Heart left ventricle (tissue), 16 donors: ENCODE data around the gene NUDCD3. TPM values are rescaled to one million over a fixed set of nuclear protein-coding genes. Genes with fewer than 3 reads are reported as not detected.

Source experiments
- ATAC-seq, 4 donors: fragments of 200-7000 bp; cut with Tn5 transposase; one replicate each; pipeline ENCODE4 v1.9.1; 2020 to 2022; ENCODE audit warnings: moderate library complexity in 4 of 4, mild to moderate bottlenecking in 3 of 4, moderate number of reproducible peaks in 1 of 4
- DNase-seq, 5 donors: peaks; one replicate each; pipeline ENCODE4 v3.0.0-alpha.2; 2020
- H3K27ac ChIP-seq, 12 donors: fragments of 200-600 bp; sonication (generic) in 4 of 12; one replicate each; pipeline versions ENCODE4 v1.5.0 to v1.8.0; 2016 to 2022; ENCODE audit warnings: mild to moderate bottlenecking in 2 of 12
- H3K27me3 ChIP-seq, 9 donors: fragments of 200-600 bp; sonication (generic) in 2 of 9; one replicate each; pipeline versions ENCODE4 v1.5.1 to v1.8.0; 2016 to 2022; ENCODE audit warnings: mild to moderate bottlenecking in 3 of 9
- H3K36me3 ChIP-seq, 9 donors: fragments of 200-600 bp; sonication (generic) in 2 of 9; one replicate each; pipeline versions ENCODE4 v1.5.0 to v1.8.0; 2018 to 2022; ENCODE audit warnings: mild to moderate bottlenecking in 2 of 9
- H3K4me1 ChIP-seq, 12 donors: fragments of 200-600 bp; sonication (generic) in 4 of 12; one replicate each; pipeline versions ENCODE4 v1.5.0 to v1.8.0; 2016 to 2022; ENCODE audit warnings: mild to moderate bottlenecking in 3 of 12
- H3K4me3 ChIP-seq, 12 donors: fragments of 200-600 bp; sonication (generic) in 4 of 12; one replicate each; pipeline versions ENCODE4 v1.5.0 to v1.8.0; 2017 to 2022; ENCODE audit warnings: mild to moderate bottlenecking in 9 of 12, moderate library complexity in 4 of 12
- H3K9me3 ChIP-seq, 12 donors: fragments of 200-600 bp; sonication (generic) in 4 of 12; one replicate each; pipeline versions ENCODE4 v1.5.0 to v1.8.0; 2016 to 2022; ENCODE audit warnings: mild to moderate bottlenecking in 1 of 12
- POLR2A ChIP-seq, 2 donors: fragments of 450-650 bp; IDR thresholded peaks; one replicate each; pipeline ENCODE4 v1.6.1; 2017; ENCODE audit warnings: antibody characterized with exemption in 2 of 2, mild to moderate bottlenecking in 2 of 2, moderate library complexity in 2 of 2
- WGBS, 4 donors: extraction: QIAGEN DNeasy Blood & Tissue Kit in 2 of 4; methylation state at CpG; one replicate each; pipeline versions ENCODE4 v1.1.5 to v1.1.7; 2013 to 2018; 5-methylcytosine and 5-hydroxymethylcytosine counted together
- intact Hi-C, 10 donors: fragments of 100-400 bp; cut with DNase I; formaldehyde crosslinking; loops; one replicate each; pipeline versions ENCODE4 v1.11.1 to v1.14.2; 2022
- polyA plus RNA-seq, 2 donors: library from polyadenylated mRNA; stranded (reverse); fragments of 200-250 nt; gene quantifications; one replicate each; pipeline ENCODE4 v1.2.3, GENCODE V29; 2013
- total RNA-seq, 9 donors: library from RNA; depleted of rRNA in 2 of 9; stranded (reverse); fragments of >200 nt in 2 of 9; fragmentation: NEBNext Ultra II Directional in 3 of 9; extraction: Animal tissue kit (Norgen Biotek cat#: 25700) in 3 of 9; gene quantifications; one replicate each; pipeline versions ENCODE4 v1.1.0 to v1.2.4, GENCODE V29; 2016 to 2023
- TF ChIP-seq, protein P1 (sequence below), 12 donors: fragments of 200-600 bp; sonication (generic) in 4 of 12; IDR thresholded peaks; one replicate each; pipeline versions ENCODE4 v1.5.0 to v1.8.0; 2018 to 2022; ENCODE audit warnings: antibody characterized with exemption in 12 of 12, mild to moderate bottlenecking in 5 of 12
- donor health status: ischemic (EF 13 %, LVEDD 7.1; RV severe dilation, severe dysfunction).
- donor health status: healthy with polysubstance abuse.
- donor health status: DM: no; HTN: yes; CAD: no.
- donor health status: DM: no; HTN: no; CAD: no.
- donor health status: ischemic (EF 25% LVEDD 6.9; RV normal size, moderate dysfunction).
- donor health status: ischemic (EF 25% LVEDD 5.7; RV mildly dilated, moderate dysfunction).
- donor health status: healthy.
- donor health status: DM: yes; HTN: yes; CAD: no.
- donor health status: ischemic (EF 35%, LVEDD 5.7; RV mildly dilated, moderate dysfunction).
- donor health status: nonischemic (EF 11% LVEDD 7.7; RV severe dilation, severe dysfunction).
- donor health status: DM: yes; HTN: yes; CAD: no.
- donor health status: PGD.
- donor health status: ischemic (EF 29% LVEDD 5.4; RV normal size, mild dysfunction).
- donor health status: nonischemic (EF 23%, LVEDD 6.1; RV moderate dilation, normal function).

NUDCD3 gene
- total and polyA plus RNA-seq, 11 donors: 16.7 to 133 (median 91.5) TPM

DNA sequence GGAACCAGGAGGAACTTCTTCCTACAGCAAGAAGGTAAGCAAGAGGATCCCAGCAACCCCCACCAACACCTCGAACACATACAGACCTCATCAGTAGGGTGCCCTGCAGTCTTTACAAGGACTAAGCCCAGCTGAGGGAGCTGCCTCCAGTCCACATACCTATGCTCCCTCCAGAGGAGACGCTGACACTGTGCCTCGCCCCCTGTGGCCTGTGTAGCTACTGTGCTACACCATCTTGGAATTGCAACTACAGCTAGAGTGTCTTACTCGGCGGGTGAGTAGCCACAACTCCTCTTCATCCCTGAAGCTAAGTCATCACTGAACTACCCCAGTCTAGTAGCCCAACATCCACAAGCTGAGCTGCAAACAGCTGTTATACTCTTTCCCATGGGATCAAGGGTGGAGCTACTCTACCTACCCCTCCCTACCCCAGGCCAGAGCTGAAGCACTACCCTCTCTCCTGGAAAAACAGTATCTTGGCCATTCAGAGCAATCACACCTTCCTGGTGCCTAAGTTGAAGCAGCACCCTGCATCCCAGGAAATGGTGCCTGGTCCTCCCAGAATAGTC lies 122.9 kb downstream of the NUDCD3 start:
- no peaks in the 10 kb centered on the region for H3K36me3 ChIP-seq
- no peaks in the 10 kb centered on the region for H3K27me3 ChIP-seq
- ATAC-seq (no peak), DNase-seq (no peak)
- H3K9me3 ChIP-seq: peaks cover 0 to 11% (median 0%) of the 10 kb centered on the region in 12 donors
- no peak overlapping the region for H3K4me3 ChIP-seq
- intact Hi-C loops: loop anchor here in 2 of 10 donors (10.0 kb wide), 1 partner anchor 197 kb away; no protein-coding TSS in a partner anchor
- WGBS, 4 donors: 70 to 86% (median 85%) methylated on average over 5 of the region's 5 CpGs
- no peak overlapping the region for H3K27ac ChIP-seq
- H3K4me1 ChIP-seq: no peaks in the 10 kb centered on the region
- TF ChIP-seq POLR2A (IDR thresholded peaks at IDR 0.05): no peak
- TF ChIP-seq, protein P1, sequence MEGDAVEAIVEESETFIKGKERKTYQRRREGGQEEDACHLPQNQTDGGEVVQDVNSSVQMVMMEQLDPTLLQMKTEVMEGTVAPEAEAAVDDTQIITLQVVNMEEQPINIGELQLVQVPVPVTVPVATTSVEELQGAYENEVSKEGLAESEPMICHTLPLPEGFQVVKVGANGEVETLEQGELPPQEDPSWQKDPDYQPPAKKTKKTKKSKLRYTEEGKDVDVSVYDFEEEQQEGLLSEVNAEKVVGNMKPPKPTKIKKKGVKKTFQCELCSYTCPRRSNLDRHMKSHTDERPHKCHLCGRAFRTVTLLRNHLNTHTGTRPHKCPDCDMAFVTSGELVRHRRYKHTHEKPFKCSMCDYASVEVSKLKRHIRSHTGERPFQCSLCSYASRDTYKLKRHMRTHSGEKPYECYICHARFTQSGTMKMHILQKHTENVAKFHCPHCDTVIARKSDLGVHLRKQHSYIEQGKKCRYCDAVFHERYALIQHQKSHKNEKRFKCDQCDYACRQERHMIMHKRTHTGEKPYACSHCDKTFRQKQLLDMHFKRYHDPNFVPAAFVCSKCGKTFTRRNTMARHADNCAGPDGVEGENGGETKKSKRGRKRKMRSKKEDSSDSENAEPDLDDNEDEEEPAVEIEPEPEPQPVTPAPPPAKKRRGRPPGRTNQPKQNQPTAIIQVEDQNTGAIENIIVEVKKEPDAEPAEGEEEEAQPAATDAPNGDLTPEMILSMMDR (IDR thresholded peaks at IDR 0.05): no peak

DNA sequence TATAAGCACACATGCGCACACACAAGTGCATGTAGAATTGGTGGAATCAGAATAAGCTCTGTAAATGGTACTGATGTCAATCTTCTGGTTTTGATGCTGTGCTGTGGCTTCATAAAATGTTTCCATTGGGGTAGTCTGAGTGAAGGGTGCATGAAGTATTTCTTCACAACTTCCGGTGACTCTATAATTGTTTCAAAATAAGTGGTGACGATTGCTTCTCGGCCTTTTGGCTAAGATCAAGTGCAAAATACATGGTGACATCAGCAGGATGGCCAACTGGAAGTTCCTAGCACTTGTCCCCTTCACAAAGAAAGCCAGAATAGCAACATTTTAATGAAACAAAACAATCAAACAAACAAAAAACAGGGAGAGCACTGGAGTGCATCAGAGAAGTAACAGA lies 123.5 kb downstream of the NUDCD3 start:
- DNase-seq: no peak
- intact Hi-C loops: loop anchor here in 2 of 10 donors (10.0 kb wide), 1 partner anchor 198 kb away; no protein-coding TSS in a partner anchor
- Histone ChIP-seq H3K9me3 (peaks cover 0 to 11% (median 0%) of the 10 kb centered on the region in 12 donors), H3K27ac (no peak overlapping the region), H3K4me1 (no peaks in the 10 kb centered on the region), H3K27me3 (no peaks in the 10 kb centered on the region), H3K4me3 (no peak overlapping the region), H3K36me3 (no peaks in the 10 kb centered on the region)
- no peak for TF ChIP-seq POLR2A (IDR thresholded peaks at IDR 0.05)
- TF ChIP-seq, protein P1 (IDR thresholded peaks at IDR 0.05): no peak
- no peak for ATAC-seq
- 85 to 96% (median 94%) methylated on average over 4 of the region's 4 CpGs for WGBS, 4 donors

DNA sequence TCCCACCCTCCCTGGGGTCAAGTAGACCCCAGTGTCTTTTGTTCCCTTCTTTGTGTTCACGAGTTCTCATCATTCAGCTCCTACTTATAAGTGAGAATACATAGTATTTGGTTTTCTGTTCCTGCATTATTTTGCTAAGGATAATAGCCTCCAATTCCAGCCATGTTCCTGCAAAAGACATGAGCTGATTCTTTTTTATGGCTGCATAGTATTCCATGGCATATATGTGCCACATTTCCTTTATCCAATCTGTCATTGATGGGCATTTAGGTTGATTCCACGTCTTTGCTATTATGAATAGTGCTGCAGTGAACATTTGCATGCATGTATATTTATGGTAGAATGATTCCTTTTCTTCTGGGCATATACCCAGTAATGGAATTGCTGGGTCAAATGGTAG lies 136.8 kb downstream of the NUDCD3 start:
- Histone ChIP-seq H3K9me3 (peaks cover 0 to 35% (median 0%) of the 10 kb centered on the region in 12 donors), H3K36me3 (no peaks in the 10 kb centered on the region), H3K4me3 (no peak overlapping the region), H3K4me1 (peaks cover 0 to 7% (median 0%) of the 10 kb centered on the region in 12 donors), H3K27me3 (peaks cover 0 to 6% (median 0%) of the 10 kb centered on the region in 9 donors), H3K27ac (no peak overlapping the region)
- DNase-seq (no peak), ATAC-seq (no peak)
- TF ChIP-seq, protein P1 (IDR thresholded peaks at IDR 0.05): no peak
- TF ChIP-seq POLR2A (IDR thresholded peaks at IDR 0.05): no peak
- intact Hi-C loops: no loop called here
- 53 to 66% (median 61%) methylated on average over 2 of the region's 2 CpGs for WGBS, 4 donors

DNA sequence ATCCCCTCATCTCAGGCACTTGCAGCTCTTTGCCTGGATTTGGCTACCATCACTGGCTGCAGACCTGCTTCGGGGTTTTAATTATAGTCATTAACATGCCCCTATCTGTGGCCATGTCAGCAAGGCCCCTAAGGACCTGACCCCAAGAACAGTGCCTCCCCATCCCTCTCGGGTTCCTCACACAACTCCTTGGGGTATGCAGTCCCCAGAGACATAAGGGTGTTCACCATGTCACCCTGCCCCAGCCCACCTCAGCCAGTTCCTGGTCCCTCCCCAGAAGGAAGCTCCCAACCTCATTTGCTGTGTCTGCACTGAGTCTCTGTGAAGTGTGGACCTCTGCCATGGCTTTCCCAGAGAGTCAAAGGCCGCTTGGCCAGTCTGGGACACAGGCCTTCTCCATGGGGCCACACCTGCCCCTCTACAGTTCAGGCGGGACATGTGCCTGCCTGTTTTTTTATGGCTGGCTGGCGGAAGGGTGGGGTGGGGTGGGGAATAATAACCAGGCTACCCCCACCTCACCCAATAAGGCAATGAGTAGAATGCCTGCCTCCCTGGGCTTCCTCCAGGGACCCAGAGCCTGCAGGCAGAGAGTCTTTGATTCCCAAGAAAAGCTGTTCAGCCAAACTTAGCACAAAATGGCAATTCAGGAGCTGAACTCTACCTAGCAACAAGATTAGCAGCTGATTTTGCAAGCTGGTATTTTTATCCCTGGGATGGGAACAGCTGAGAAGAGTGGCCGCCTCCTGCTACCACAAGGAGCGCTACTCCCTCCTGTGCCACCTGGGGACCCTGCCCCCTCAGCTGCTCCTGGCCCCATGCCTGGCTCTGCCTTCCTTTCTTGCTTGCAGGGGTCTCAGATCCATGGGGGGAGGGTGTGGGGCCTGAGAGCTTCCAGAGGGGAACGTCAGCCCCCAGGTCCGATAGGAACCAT lies 141.3 kb downstream of the NUDCD3 start:
- intact Hi-C loops: no loop called here

More for the DNA sequence above, 141.3 kb downstream of the NUDCD3 start:
- no peaks in the 10 kb centered on the region for H3K36me3 ChIP-seq
- ATAC-seq: peak in 3 of 4 donors; percentile 50 to 64 (median 63)
- DNase-seq: no peak
- H3K27ac ChIP-seq: no peak overlapping the region
- 65 to 79% (median 77%) methylated on average over 9 of the region's 9 CpGs for WGBS, 4 donors
- TF ChIP-seq POLR2A (IDR thresholded peaks at IDR 0.05): no peak
- TF ChIP-seq, protein P1 (IDR thresholded peaks at IDR 0.05): peak in 5 of 12 donors; percentile 9 to 30 (median 21)
- H3K27me3 ChIP-seq: peaks cover 0 to 4% (median 0%) of the 10 kb centered on the region in 9 donors
- no peak overlapping the region for H3K4me3 ChIP-seq
- H3K4me1 ChIP-seq: peaks cover 0 to 22% (median 3%) of the 10 kb centered on the region in 12 donors
- H3K9me3 ChIP-seq: peaks cover 0 to 17% (median 0%) of the 10 kb centered on the region in 12 donors
